Natural killer cell (primary cell): Measurements from ENCODE around the gene FHOD3. TPM values are rescaled to one million over a fixed set of nuclear protein-coding genes. Genes with fewer than 3 reads are reported as not detected.

Experiments used
- ATAC-seq, 3 donors: fragments of 150-1000 bp in 2 of 3; fragments of 200-7000 bp in 1 of 3; cut with Tn5 transposase; 1 replicate in 1 of 3; 2 replicates in 2 of 3; pipeline ENCODE4 v1.10.0; 2021; ENCODE audit warnings: mild to moderate bottlenecking in 2 of 3, moderate library complexity in 2 of 3
- DNase-seq, 2 donors: peaks; one replicate each; pipeline versions ENCODE4 v3.0.0 to v3.0.0-alpha.2; 2013 to 2021; ENCODE audit warnings: mixed read lengths in 1 of 2
- H3K27ac ChIP-seq: one replicate; pipeline ENCODE4 v1.5.1; 2013; ENCODE audit warnings: mild to moderate bottlenecking, low read length
- H3K27me3 ChIP-seq: one replicate; pipeline ENCODE4 v1.6.1; 2013; ENCODE audit warnings: low read length; ENCODE audit not compliant: control insufficient read depth, insufficient read depth
- H3K36me3 ChIP-seq: one replicate; pipeline ENCODE4 v1.6.1; 2013; ENCODE audit warnings: low read length; ENCODE audit not compliant: control insufficient read depth, insufficient read depth
- H3K4me1 ChIP-seq: one replicate; pipeline ENCODE4 v1.6.1; 2013; ENCODE audit warnings: low read length; ENCODE audit not compliant: control insufficient read depth, insufficient read depth
- H3K4me3 ChIP-seq: one replicate; pipeline ENCODE4 v1.5.1; 2013; ENCODE audit warnings: low read length
- H3K9me3 ChIP-seq: one replicate; pipeline ENCODE4 v1.6.1; 2013; ENCODE audit warnings: low read length; ENCODE audit not compliant: control insufficient read depth, insufficient read depth
- H3K27ac Mint-ChIP-seq, 2 donors: one replicate each; pipeline ENCODE4 v1.8.0; 2022; ENCODE audit warnings: mild to moderate bottlenecking in 2 of 2, mixed read lengths in 2 of 2, moderate library complexity in 1 of 2
- H3K27me3 Mint-ChIP-seq, 2 donors: one replicate each; pipeline ENCODE4 v1.8.0; 2022; ENCODE audit warnings: low read depth in 2 of 2, mixed read lengths in 2 of 2
- H3K36me3 Mint-ChIP-seq: one replicate; pipeline ENCODE4 v1.8.0; 2022; ENCODE audit warnings: mixed read lengths
- H3K4me1 Mint-ChIP-seq, 2 donors: one replicate each; pipeline ENCODE4 v1.8.0; 2022; ENCODE audit warnings: mixed read lengths in 2 of 2
- H3K4me3 Mint-ChIP-seq: one replicate; pipeline ENCODE4 v1.8.0; 2022; ENCODE audit warnings: mild to moderate bottlenecking, moderate library complexity, mixed read lengths
- H3K9me3 Mint-ChIP-seq, 2 donors: one replicate each; pipeline ENCODE4 v1.8.0; 2022; ENCODE audit warnings: mixed read lengths in 2 of 2
- WGBS: methylation state at CpG from one replicate; pipeline ENCODE4 v1.1.7; 2013; ENCODE audit warnings: missing lambda C conversion rate; ENCODE audit not compliant: insufficient coverage; 5-methylcytosine and 5-hydroxymethylcytosine counted together
- intact Hi-C: fragments of 100-400 bp; cut with micrococcal nuclease; formaldehyde crosslinking; loops from one replicate; pipeline ENCODE4 v1.14.2; 2022
- total RNA-seq, 4 donors: library from RNA; stranded (reverse); fragments of 120-200 nt in 1 of 4; gene quantifications; one replicate each; pipeline versions ENCODE4 v1.2.3 to v1.2.4, GENCODE V29; 2013 to 2022
- TF ChIP-seq, protein P1 (sequence below): fragments of 200-600 bp; IDR thresholded peaks from one replicate; pipeline ENCODE4 v1.8.0; 2022; ENCODE audit warnings: antibody characterized with exemption

FHOD3 gene
- total RNA-seq, 3 donors from 2014 or later (not counting 1 experiment from before 2014, with no cell fraction given), result not detected

DNA sequence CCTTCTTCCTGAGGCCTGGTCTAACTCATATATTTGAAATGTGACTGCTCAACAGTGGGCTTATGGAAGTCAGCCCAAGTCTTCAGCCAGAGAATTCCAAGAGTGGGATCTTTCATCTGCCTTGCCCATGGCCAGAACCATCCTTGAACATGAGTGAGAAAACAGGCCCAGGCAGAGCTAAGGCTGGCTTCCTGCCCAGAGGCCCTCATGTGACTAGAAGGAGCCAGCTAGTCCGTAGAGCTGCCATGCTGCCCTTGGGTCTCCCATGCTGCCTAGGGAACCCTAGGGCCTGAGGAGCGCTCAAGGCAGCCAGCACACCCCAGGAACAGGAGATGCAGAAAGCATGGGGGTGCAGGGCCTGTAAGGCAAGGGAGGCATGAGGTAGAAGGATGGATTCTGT, 203.6 kb downstream of the FHOD3 start:
- ATAC-seq, result no peak
- H3K4me1 Mint-ChIP-seq, result peaks cover 0 to 5% of the 10 kb centered on the region in 2 donors
- Histone ChIP-seq H3K27ac (no peak overlapping the region), H3K9me3 (no peaks in the 10 kb centered on the region), H3K27me3 (no peaks in the 10 kb centered on the region), H3K4me1 (no peaks in the 10 kb centered on the region), H3K36me3 (no peaks in the 10 kb centered on the region), H3K4me3 (no peak overlapping the region)
- peaks cover 4 to 12% of the 10 kb centered on the region in 2 donors for H3K27me3 Mint-ChIP-seq
- H3K27ac Mint-ChIP-seq, result no peak overlapping the region
- H3K36me3 Mint-ChIP-seq, result no peaks in the 10 kb centered on the region
- no peak overlapping the region for H3K4me3 Mint-ChIP-seq
- TF ChIP-seq, protein P1, sequence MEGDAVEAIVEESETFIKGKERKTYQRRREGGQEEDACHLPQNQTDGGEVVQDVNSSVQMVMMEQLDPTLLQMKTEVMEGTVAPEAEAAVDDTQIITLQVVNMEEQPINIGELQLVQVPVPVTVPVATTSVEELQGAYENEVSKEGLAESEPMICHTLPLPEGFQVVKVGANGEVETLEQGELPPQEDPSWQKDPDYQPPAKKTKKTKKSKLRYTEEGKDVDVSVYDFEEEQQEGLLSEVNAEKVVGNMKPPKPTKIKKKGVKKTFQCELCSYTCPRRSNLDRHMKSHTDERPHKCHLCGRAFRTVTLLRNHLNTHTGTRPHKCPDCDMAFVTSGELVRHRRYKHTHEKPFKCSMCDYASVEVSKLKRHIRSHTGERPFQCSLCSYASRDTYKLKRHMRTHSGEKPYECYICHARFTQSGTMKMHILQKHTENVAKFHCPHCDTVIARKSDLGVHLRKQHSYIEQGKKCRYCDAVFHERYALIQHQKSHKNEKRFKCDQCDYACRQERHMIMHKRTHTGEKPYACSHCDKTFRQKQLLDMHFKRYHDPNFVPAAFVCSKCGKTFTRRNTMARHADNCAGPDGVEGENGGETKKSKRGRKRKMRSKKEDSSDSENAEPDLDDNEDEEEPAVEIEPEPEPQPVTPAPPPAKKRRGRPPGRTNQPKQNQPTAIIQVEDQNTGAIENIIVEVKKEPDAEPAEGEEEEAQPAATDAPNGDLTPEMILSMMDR, result no peak
- DNase-seq, result no peak
- intact Hi-C loops, result no loop called here
- 87% methylated on average over 2 of the region's 2 CpGs for WGBS
- no peaks in the 10 kb centered on the region for H3K9me3 Mint-ChIP-seq

DNA sequence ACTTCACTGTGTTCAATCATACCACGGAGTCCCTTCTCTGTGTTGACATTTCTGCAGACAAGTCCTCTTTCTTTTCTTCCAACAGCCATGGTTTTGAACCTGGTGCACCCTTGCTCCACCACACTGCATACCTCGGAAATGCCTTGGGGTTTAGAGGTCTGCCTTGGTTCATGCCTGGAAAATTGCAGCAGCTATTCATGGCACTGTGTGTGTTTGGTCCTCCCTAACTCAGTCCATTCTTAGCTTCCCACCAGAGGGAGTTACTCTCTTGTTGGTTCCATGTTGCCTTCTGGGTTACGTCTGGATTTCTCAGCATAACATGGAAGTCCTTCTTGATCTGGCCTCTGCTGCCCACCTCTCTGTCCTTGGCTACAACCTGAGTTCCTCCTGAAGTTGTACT, 206.0 kb downstream of the FHOD3 start:
- TF ChIP-seq, protein P1, result no peak
- Mint-ChIP-seq H3K4me1 (peaks cover 0 to 5% of the 10 kb centered on the region in 2 donors), H3K9me3 (no peaks in the 10 kb centered on the region), H3K27me3 (peaks cover 0 to 4% of the 10 kb centered on the region in 2 donors), H3K36me3 (no peaks in the 10 kb centered on the region), H3K27ac (no peak overlapping the region), H3K4me3 (no peak overlapping the region)
- Histone ChIP-seq H3K27ac (no peak overlapping the region), H3K4me1 (no peaks in the 10 kb centered on the region), H3K9me3 (no peaks in the 10 kb centered on the region), H3K4me3 (no peak overlapping the region), H3K27me3 (no peaks in the 10 kb centered on the region), H3K36me3 (no peaks in the 10 kb centered on the region)
- no peak for DNase-seq
- intact Hi-C loops, result no loop called here
- WGBS, result 68% methylated on average over 3 of the region's 3 CpGs
- ATAC-seq, result no peak

- Mint-ChIP-seq H3K4me3 (no peak overlapping the region), H3K36me3 (no peaks in the 10 kb centered on the region), H3K27ac (no peak overlapping the region), H3K4me1 (peaks cover 0 to 3% of the 10 kb centered on the region in 2 donors), H3K27me3 (peaks cover 0 to 4% of the 10 kb centered on the region in 2 donors), H3K9me3 (no peaks in the 10 kb centered on the region)
- Histone ChIP-seq H3K27me3 (no peaks in the 10 kb centered on the region), H3K36me3 (no peaks in the 10 kb centered on the region), H3K27ac (no peak overlapping the region), H3K4me1 (no peaks in the 10 kb centered on the region), H3K4me3 (no peak overlapping the region), H3K9me3 (no peaks in the 10 kb centered on the region)
- DNase-seq (no peak), ATAC-seq (no peak)
- TF ChIP-seq, protein P1, result no peak
- intact Hi-C loops, result no loop called here
- 70% methylated on average over 2 of the region's 2 CpGs for WGBS
Observed at GRCh38 chr18:36504928-36505327, 207.4 kb downstream of the FHOD3 start.

- peaks cover 0 to 4% of the 10 kb centered on the region in 2 donors for H3K27me3 Mint-ChIP-seq
Observed at GRCh38 chr18:36505665-36506064, 208.2 kb downstream of the FHOD3 start.

More at GRCh38 chr18:36505665-36506064, 208.2 kb downstream of the FHOD3 start:
- Histone ChIP-seq H3K27me3 (no peaks in the 10 kb centered on the region), H3K4me1 (no peaks in the 10 kb centered on the region), H3K27ac (no peak overlapping the region), H3K9me3 (no peaks in the 10 kb centered on the region), H3K4me3 (no peak overlapping the region), H3K36me3 (no peaks in the 10 kb centered on the region)
- TF ChIP-seq, protein P1, result no peak
- no peak overlapping the region for H3K4me3 Mint-ChIP-seq
- 90% methylated on average over 1 of the region's 1 CpG for WGBS
- no peaks in the 10 kb centered on the region for H3K4me1 Mint-ChIP-seq
- ATAC-seq (no peak), DNase-seq (no peak)
- no peaks in the 10 kb centered on the region for H3K9me3 Mint-ChIP-seq
- intact Hi-C loops, result no loop called here
- no peaks in the 10 kb centered on the region for H3K36me3 Mint-ChIP-seq
- no peak overlapping the region for H3K27ac Mint-ChIP-seq
